Measurements from ENCODE around the gene SLC35F3.

DNA sequence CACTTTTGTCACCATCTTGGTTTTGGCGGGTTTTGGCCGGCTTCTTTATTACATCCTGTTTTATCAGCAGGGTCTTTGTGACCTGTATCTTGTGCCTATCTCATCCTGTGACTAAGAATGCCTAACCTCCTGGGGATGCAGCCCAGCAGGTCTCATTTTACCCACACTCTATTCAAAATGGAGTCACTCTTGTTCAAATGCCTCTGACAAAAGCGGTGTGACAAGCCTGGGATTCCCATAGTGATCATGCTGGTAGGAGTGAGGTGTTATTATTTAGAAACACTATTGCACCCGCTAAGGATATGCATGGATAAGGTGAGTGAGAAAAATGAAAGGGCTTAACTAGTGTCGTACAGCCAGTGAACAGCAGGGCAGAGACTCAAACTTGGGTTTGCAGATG lies 357.1 kb downstream of the SLC35F3 start:
- TF ChIP-seq CHD2 (IDR thresholded peaks at IDR 0.05; ENCODE audit: low read length, partially characterized antibody) (no peak), ELF1 (IDR thresholded peaks at IDR 0.05) (no peak), SMC3 (IDR thresholded peaks at IDR 0.05; ENCODE audit: low read depth, low read length) (no peak), POLR2AphosphoS5 (IDR thresholded peaks at IDR 0.05; ENCODE audit: low read depth, low read length) (no peak), RAD21 (IDR thresholded peaks at IDR 0.05; ENCODE audit: low read length) (no peak)
- TF ChIP-seq, protein P1, sequence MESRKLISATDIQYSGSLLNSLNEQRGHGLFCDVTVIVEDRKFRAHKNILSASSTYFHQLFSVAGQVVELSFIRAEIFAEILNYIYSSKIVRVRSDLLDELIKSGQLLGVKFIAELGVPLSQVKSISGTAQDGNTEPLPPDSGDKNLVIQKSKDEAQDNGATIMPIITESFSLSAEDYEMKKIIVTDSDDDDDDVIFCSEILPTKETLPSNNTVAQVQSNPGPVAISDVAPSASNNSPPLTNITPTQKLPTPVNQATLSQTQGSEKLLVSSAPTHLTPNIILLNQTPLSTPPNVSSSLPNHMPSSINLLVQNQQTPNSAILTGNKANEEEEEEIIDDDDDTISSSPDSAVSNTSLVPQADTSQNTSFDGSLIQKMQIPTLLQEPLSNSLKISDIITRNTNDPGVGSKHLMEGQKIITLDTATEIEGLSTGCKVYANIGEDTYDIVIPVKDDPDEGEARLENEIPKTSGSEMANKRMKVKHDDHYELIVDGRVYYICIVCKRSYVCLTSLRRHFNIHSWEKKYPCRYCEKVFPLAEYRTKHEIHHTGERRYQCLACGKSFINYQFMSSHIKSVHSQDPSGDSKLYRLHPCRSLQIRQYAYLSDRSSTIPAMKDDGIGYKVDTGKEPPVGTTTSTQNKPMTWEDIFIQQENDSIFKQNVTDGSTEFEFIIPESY (IDR thresholded peaks at IDR 0.05; ENCODE audit: borderline replicate concordance, low read depth): no peak
- TF ChIP-seq, protein P2, sequence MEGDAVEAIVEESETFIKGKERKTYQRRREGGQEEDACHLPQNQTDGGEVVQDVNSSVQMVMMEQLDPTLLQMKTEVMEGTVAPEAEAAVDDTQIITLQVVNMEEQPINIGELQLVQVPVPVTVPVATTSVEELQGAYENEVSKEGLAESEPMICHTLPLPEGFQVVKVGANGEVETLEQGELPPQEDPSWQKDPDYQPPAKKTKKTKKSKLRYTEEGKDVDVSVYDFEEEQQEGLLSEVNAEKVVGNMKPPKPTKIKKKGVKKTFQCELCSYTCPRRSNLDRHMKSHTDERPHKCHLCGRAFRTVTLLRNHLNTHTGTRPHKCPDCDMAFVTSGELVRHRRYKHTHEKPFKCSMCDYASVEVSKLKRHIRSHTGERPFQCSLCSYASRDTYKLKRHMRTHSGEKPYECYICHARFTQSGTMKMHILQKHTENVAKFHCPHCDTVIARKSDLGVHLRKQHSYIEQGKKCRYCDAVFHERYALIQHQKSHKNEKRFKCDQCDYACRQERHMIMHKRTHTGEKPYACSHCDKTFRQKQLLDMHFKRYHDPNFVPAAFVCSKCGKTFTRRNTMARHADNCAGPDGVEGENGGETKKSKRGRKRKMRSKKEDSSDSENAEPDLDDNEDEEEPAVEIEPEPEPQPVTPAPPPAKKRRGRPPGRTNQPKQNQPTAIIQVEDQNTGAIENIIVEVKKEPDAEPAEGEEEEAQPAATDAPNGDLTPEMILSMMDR (IDR thresholded peaks at IDR 0.05): no peak
- TF ChIP-seq, protein P3, sequence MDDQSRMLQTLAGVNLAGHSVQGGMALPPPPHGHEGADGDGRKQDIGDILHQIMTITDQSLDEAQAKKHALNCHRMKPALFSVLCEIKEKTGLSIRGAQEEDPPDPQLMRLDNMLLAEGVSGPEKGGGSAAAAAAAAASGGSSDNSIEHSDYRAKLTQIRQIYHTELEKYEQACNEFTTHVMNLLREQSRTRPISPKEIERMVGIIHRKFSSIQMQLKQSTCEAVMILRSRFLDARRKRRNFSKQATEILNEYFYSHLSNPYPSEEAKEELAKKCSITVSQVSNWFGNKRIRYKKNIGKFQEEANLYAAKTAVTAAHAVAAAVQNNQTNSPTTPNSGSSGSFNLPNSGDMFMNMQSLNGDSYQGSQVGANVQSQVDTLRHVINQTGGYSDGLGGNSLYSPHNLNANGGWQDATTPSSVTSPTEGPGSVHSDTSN (IDR thresholded peaks at IDR 0.05): no peak

All from SK-N-SH (cell line).